HepG2 (cell line): ENCODE measurements around the gene IER5L. TPM values are rescaled to one million over a fixed set of nuclear protein-coding genes. Genes with fewer than 3 reads are reported as not detected.

Experiments
- ATAC-seq: fragments of 200-7000 bp; cut with Tn5 transposase; 3 replicates; pipeline ENCODE4 v1.9.1; 2020; ENCODE audit warnings: mild to moderate bottlenecking, moderate library complexity
- BruUV-seq: library from RNA; stranded (reverse); fragments of 400-500 nt; replicated peaks from 2 replicates; lab custom pipeline; 2021; lab: Mats Ljungman, UMichigan
- CTCF ChIA-PET: fragments of 300-600 bp; formaldehyde crosslinking; extraction: SDS; loops from one replicate; lab custom pipeline; 2021; ENCODE audit warnings: low total read pairs, inconsistent platforms, low intra/inter-chr PET ratio; lab: Yijun Ruan, JAX
- POLR2A ChIA-PET: fragments of 350-600 bp; sonication (Branson Sonifier 250); formaldehyde crosslinking; loops from one replicate; lab custom pipeline; 2020; ENCODE audit warnings: antibody characterized with exemption, inconsistent platforms; lab: Yijun Ruan, JAX
- DNase-seq: peaks from one replicate; pipeline ENCODE4 v3.0.0-alpha.2; 2015; ENCODE audit warnings: low spot score
- FAIRE-seq: peaks from 3 replicates; lab custom pipeline; 2011; peaks lifted over from hg19 to GRCh38; lab: Jason Lieb, UNC
- H2AFZ ChIP-seq: one replicate; pipeline ENCODE4 v1.6.1; 2011; ENCODE audit warnings: low read length, inconsistent platforms
- H3K27ac ChIP-seq: fragments of 300-600 bp; 3 replicates; pipeline ENCODE4 v1.8.0; 2011; ENCODE audit warnings: mixed run types, mild to moderate bottlenecking, mixed read lengths, low read length, inconsistent platforms; ENCODE audit not compliant: insufficient read depth; ENCODE audit errors: extremely low read length
- H3K27me3 ChIP-seq, 2 experiments: fragments of 200-600 bp in 1 of 2; 2 replicates in 1 of 2; 3 replicates in 1 of 2; pipeline versions ENCODE4 v1.6.0 to v1.8.0; 2011; ENCODE audit warnings: low read length in 2 of 2, mild to moderate bottlenecking in 2 of 2, moderate library complexity in 2 of 2, inconsistent platforms in 1 of 2; ENCODE audit not compliant: insufficient read depth in 2 of 2, control insufficient read depth in 1 of 2
- H3K36me3 ChIP-seq, 2 experiments: fragments of 200-600 bp in 1 of 2; replicated peaks in 1 of 2; 2 replicates in 1 of 2; 3 replicates in 1 of 2; pipeline versions ENCODE4 v1.5.1 to v1.8.0; 2011; ENCODE audit warnings: low read length in 2 of 2, inconsistent platforms in 1 of 2; ENCODE audit not compliant: insufficient read depth in 2 of 2, control insufficient read depth in 1 of 2
- H3K4me1 ChIP-seq: 2 replicates; pipeline ENCODE4 v1.5.1; 2012; ENCODE audit warnings: low read length, inconsistent platforms; ENCODE audit not compliant: insufficient read depth
- H3K4me2 ChIP-seq: 2 replicates; pipeline ENCODE4 v1.6.0; 2011; ENCODE audit warnings: low read depth, low read length, inconsistent platforms
- H3K4me3 ChIP-seq, 3 experiments: fragments of 200-600 bp in 1 of 3; sonication (generic), shearing (Covaris generic) in 1 of 3; replicated peaks in 1 of 3; 2 replicates each; pipeline ENCODE4 v1.5.1; 2011 to 2016; ENCODE audit warnings: low read length in 3 of 3, inconsistent platforms in 2 of 3, low read depth in 2 of 3, mild to moderate bottlenecking in 2 of 3, control low read depth in 1 of 3, mixed read lengths in 1 of 3; ENCODE audit not compliant: insufficient read depth in 1 of 3
- H3K79me2 ChIP-seq: one replicate; pipeline ENCODE4 v1.6.1; 2011; ENCODE audit warnings: low read length, inconsistent platforms; ENCODE audit not compliant: insufficient read depth
- H3K9ac ChIP-seq: 2 replicates; pipeline ENCODE4 v1.6.0; 2011; ENCODE audit warnings: mild to moderate bottlenecking, low read depth, low read length, inconsistent platforms; ENCODE audit not compliant: insufficient read depth
- H3K9me3 ChIP-seq: 2 replicates; pipeline ENCODE4 v1.5.1; 2012; ENCODE audit warnings: mild to moderate bottlenecking, low read length
- H4K20me1 ChIP-seq: 2 replicates; pipeline ENCODE4 v1.6.0; 2011; ENCODE audit warnings: inconsistent platforms, mild to moderate bottlenecking, low read length, moderate library complexity; ENCODE audit not compliant: insufficient read depth
- CEBPB ChIP-seq: IDR thresholded peaks from 2 replicates; pipeline ENCODE4 v1.6.1; 2011; ENCODE audit warnings: low read depth, low read length, improper control_type of control experiment, borderline replicate concordance
- FOXP1 ChIP-seq, 2 experiments: fragments of 450-650 bp in 1 of 2; IDR thresholded peaks; 2 replicates each; pipeline ENCODE4 v1.6.1; 2017 to 2018; ENCODE audit warnings: antibody characterized with exemption in 1 of 2
- HDAC2 ChIP-seq: sonication (generic); formaldehyde crosslinking; IDR thresholded peaks from 2 replicates; pipeline ENCODE4 v1.4.0; 2020; ENCODE audit warnings: missing genetic modification reagents
- NFE2L1 ChIP-seq: sonication (generic); formaldehyde crosslinking; IDR thresholded peaks from 2 replicates; pipeline ENCODE4 v1.4.0; 2020; ENCODE audit warnings: missing genetic modification reagents, mild to moderate bottlenecking, borderline replicate concordance
- ZBTB21 ChIP-seq: sonication (generic); formaldehyde crosslinking; IDR thresholded peaks from 2 replicates; pipeline ENCODE4 v1.4.0; 2020; ENCODE audit warnings: missing genetic modification reagents
- ZNF253 ChIP-seq: sonication (generic); formaldehyde crosslinking; IDR thresholded peaks from 2 replicates; pipeline ENCODE4 v1.8.0; 2022; ENCODE audit warnings: mild to moderate bottlenecking, missing genetic modification reagents, borderline replicate concordance
- ZNF629 ChIP-seq: sonication (generic); formaldehyde crosslinking; conservative IDR thresholded peaks from 2 replicates; pipeline ENCODE4 v1.5.0; 2020; ENCODE audit warnings: missing genetic modification reagents
- ZNF672 ChIP-seq: sonication (generic); formaldehyde crosslinking; IDR thresholded peaks from 2 replicates; pipeline ENCODE4 v1.8.1; 2022; ENCODE audit warnings: missing genetic modification reagents
- ZSCAN21 ChIP-seq: sonication (generic); formaldehyde crosslinking; IDR thresholded peaks from 2 replicates; pipeline ENCODE4 v1.8.0; 2022; ENCODE audit warnings: mild to moderate bottlenecking, missing genetic modification reagents, moderate library complexity, borderline replicate concordance
- WGBS: methylation state at CpG from one replicate; pipeline ENCODE4 v1.1.6; 2017; ENCODE audit warnings: low lambda C conversion rate; 5-methylcytosine and 5-hydroxymethylcytosine counted together
- in situ Hi-C: cut with HindIII; loops from 2 replicates; pipeline ENCODE4 v1.10.0; 2017; ENCODE audit warnings: low pct_unique_long_range_greater_than_20kb; ENCODE audit not compliant: extremely low pct_ligation_motif_present
- intact Hi-C: fragments of 100-400 bp; cut with micrococcal nuclease; formaldehyde crosslinking; loops from one replicate; pipeline ENCODE4 v1.10.0; 2022; ENCODE audit not compliant: unreplicated experiment
- polyA plus RNA-seq, 8 experiments: library from polyadenylated mRNA; depleted of rRNA in 3 of 8; stranded (reverse) in 7 of 8; unstranded in 1 of 8; fragments of >200 nt; fragmentation: Illumina TruSeq in 4 of 8; extraction: Trizol in 4 of 8; gene quantifications; 2 replicates each; pipeline versions ENCODE4 v1.2.1 to v1.2.3, GENCODE V29; 2011 to 2016; ENCODE audit warnings: low read depth in 4 of 8, missing spikeins in 1 of 8, mixed read lengths in 1 of 8; ENCODE audit not compliant: insufficient read depth in 1 of 8
- total RNA-seq, 5 experiments: library from RNA; depleted of rRNA; stranded (reverse); fragments of >200 nt; fragmentation: Illumina TruSeq; extraction: Trizol; gene quantifications; 2 replicates each; pipeline ENCODE4 v1.2.3, GENCODE V29; 2016; ENCODE audit warnings: low read depth in 1 of 5
- TF ChIP-seq, protein P1 (sequence below): IDR thresholded peaks from 2 replicates; pipeline ENCODE4 v1.6.1; 2018; ENCODE audit warnings: missing genetic modification reagents, mild to moderate bottlenecking, missing compliant biosample characterization
- TF ChIP-seq, protein P2 (sequence below): fragments of 450-650 bp; IDR thresholded peaks from 2 replicates; pipeline ENCODE4 v1.6.1; 2016
- TF ChIP-seq, protein P3 (sequence below): sonication (generic); formaldehyde crosslinking; conservative IDR thresholded peaks from 2 replicates; pipeline ENCODE4 v1.4.0; 2020; ENCODE audit warnings: missing genetic modification reagents

IER5L gene
- total and polyA plus RNA-seq, 2 of the 13 experiments (the other 11 are each of a cell fraction or from before 2014, with no cell fraction given): 1.8 to 3.3 TPM

DNA sequence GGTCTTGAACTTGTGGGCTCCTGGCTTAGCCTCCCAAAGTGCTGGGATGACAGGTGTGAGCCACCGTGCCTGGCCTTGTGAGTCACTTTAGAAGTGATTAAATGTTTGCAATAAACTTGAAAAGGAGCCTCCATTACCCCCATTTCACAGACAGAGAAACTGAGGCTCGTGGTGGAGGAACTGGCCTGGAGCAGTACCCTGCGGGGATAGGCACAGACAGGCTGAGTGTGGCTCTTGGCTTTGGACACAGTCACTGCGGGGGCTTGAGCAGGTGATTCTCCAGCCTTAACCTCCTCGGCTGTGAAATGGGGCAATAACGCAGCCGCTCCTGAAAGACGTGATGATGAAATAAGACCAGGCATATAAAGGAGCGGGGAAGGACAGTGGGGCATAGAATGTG lies 40.9 kb upstream of the IER5L start:
- Histone ChIP-seq H3K27ac (no peak overlapping the region), H3K27me3 (peaks cover 2 to 30% of the 10 kb centered on the region in 2 experiments; a peak in 3 of 5 replicates), H3K9me3 (no peaks in the 10 kb centered on the region), H4K20me1 (no peaks in the 10 kb centered on the region), H3K4me1 (no peaks in the 10 kb centered on the region), H3K9ac (no peak overlapping the region), H3K79me2 (no peaks in the 10 kb centered on the region), H2AFZ (no peak overlapping the region), H3K36me3 (no peaks in the 10 kb centered on the region), H3K4me2 (no peak overlapping the region), H3K4me3 (no peak overlapping the region)
- no peak for ATAC-seq
- FAIRE-seq: no peak
- intact Hi-C loops: no loop called here
- in situ Hi-C loops: no loop called here
- BruUV-seq: no TSS peak
- TF ChIP-seq ZNF672 (CRISPR knock-in tag) (no peak), CEBPB (0 out of 2 replicates have a peak, but pooled peaks have one; percentile 32), ZNF629 (CRISPR knock-in tag) (peak; percentile 76)
- TF ChIP-seq, protein P1, sequence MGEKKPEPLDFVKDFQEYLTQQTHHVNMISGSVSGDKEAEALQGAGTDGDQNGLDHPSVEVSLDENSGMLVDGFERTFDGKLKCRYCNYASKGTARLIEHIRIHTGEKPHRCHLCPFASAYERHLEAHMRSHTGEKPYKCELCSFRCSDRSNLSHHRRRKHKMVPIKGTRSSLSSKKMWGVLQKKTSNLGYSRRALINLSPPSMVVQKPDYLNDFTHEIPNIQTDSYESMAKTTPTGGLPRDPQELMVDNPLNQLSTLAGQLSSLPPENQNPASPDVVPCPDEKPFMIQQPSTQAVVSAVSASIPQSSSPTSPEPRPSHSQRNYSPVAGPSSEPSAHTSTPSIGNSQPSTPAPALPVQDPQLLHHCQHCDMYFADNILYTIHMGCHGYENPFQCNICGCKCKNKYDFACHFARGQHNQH: no peak
- POLR2A ChIA-PET: no interaction called here
- no peak for DNase-seq
- CTCF ChIA-PET: no interaction called here
- WGBS: 50% methylated on average over 8 of the region's 9 CpGs

DNA sequence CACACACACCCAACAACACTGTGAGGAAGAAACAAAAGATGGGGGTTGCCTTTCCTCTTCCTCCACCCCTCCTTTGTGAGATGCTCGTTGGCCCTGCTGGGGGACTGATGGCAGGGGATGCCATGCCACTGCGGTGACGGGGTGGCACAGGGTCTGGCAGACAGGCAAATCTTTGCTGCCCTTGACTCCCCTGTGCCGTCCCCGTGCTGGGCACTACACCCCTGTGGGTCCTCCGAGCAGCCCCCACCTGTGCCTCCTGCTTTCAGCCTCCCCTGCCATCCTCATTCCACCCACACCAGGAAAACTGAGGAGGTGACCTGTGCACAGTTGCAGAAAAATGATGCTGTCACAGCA lies 40.2 kb upstream of the IER5L start:
- DNase-seq (no peak), FAIRE-seq (no peak), ATAC-seq (no peak)
- no peak overlapping the region for H2AFZ ChIP-seq
- no peaks in the 10 kb centered on the region for H3K9me3 ChIP-seq
- no peaks in the 10 kb centered on the region for H4K20me1 ChIP-seq
- H3K4me1 ChIP-seq: no peaks in the 10 kb centered on the region
- in situ Hi-C loops: no loop called here
- intact Hi-C loops: no loop called here
- POLR2A ChIA-PET: no interaction called here
- H3K4me3 ChIP-seq: no peak overlapping the region
- no TSS peak for BruUV-seq
- CTCF ChIA-PET: no interaction called here
- no peaks in the 10 kb centered on the region for H3K79me2 ChIP-seq
- H3K27ac ChIP-seq: no peak overlapping the region
- H3K27me3 ChIP-seq: peaks cover 2 to 26% of the 10 kb centered on the region in 2 experiments; a peak in 3 of 5 replicates
- 40% methylated on average over 3 of the region's 6 CpGs for WGBS
- H3K9ac ChIP-seq: no peak overlapping the region
- H3K36me3 ChIP-seq: no peaks in the 10 kb centered on the region
- no peak overlapping the region for H3K4me2 ChIP-seq
- TF ChIP-seq ZSCAN21 (CRISPR knock-in tag): no peak
- no peak for TF ChIP-seq ZNF253 (CRISPR knock-in tag)
- no peak for TF ChIP-seq HDAC2 (CRISPR knock-in tag)
- TF ChIP-seq, protein P2, sequence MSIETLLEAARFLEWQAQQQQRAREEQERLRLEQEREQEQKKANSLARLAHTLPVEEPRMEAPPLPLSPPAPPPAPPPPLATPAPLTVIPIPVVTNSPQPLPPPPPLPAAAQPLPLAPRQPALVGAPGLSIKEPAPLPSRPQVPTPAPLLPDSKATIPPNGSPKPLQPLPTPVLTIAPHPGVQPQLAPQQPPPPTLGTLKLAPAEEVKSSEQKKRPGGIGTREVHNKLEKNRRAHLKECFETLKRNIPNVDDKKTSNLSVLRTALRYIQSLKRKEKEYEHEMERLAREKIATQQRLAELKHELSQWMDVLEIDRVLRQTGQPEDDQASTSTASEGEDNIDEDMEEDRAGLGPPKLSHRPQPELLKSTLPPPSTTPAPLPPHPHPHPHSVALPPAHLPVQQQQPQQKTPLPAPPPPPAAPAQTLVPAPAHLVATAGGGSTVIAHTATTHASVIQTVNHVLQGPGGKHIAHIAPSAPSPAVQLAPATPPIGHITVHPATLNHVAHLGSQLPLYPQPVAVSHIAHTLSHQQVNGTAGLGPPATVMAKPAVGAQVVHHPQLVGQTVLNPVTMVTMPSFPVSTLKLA: no peak
- TF ChIP-seq, protein P3, sequence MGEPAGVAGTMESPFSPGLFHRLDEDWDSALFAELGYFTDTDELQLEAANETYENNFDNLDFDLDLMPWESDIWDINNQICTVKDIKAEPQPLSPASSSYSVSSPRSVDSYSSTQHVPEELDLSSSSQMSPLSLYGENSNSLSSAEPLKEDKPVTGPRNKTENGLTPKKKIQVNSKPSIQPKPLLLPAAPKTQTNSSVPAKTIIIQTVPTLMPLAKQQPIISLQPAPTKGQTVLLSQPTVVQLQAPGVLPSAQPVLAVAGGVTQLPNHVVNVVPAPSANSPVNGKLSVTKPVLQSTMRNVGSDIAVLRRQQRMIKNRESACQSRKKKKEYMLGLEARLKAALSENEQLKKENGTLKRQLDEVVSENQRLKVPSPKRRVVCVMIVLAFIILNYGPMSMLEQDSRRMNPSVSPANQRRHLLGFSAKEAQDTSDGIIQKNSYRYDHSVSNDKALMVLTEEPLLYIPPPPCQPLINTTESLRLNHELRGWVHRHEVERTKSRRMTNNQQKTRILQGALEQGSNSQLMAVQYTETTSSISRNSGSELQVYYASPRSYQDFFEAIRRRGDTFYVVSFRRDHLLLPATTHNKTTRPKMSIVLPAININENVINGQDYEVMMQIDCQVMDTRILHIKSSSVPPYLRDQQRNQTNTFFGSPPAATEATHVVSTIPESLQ (CRISPR knock-in tag): no peak
- TF ChIP-seq FOXP1 (IDR thresholded peaks at IDR 0.05): no peak
- TF ChIP-seq FOXP1 (CRISPR knock-in tag; IDR thresholded peaks at IDR 0.05): no peak
- no peak for TF ChIP-seq NFE2L1 (CRISPR knock-in tag)
- TF ChIP-seq ZBTB21 (CRISPR knock-in tag): no peak
